SK-N-MC (cell line): ENCODE results near the gene E2F2.

Source experiments
- EZH2 ChIP-seq: fragments of 200-600 bp; sonication (generic); IDR thresholded peaks from one replicate; pipeline ENCODE4 v1.6.1; 2017; ENCODE audit warnings: antibody characterized with exemption
- POLR2AphosphoS5 ChIP-seq: IDR thresholded peaks from 2 replicates; pipeline ENCODE4 v1.6.1; 2012; ENCODE audit warnings: mild to moderate bottlenecking, low read depth, low read length, borderline replicate concordance

DNA sequence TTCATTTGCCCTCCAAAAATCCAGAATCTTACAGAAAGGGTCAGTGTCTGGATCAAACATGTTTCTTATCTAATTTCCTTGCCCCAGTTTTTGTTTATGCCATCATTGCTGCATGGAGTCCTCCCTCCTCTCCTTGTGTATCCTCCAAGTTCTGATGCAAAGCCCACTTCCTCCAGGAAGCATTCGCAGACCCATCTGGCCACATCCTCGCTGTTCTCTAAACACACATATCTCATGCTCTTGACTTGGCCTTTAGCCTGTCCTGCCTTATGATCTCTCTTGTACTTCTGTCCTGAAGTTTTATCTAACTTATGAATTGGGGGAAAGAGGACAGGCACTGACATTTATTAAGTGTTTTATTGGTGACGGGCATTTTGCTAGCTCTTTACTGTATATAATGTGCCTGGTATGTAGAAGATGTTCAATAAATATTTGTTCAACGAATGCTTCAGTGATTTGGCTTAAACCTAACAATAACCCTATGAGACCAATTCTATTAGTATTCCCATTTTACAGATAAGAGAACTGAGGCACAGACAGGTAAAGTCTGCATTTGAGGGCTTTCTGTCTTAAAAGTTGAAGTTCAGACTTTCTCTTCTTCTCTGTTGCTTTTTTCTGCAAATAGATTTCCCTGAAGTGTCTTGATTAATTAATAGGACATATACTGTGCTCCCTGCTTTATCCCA is 47.4 kb upstream of the E2F2 start:
- no peak for TF ChIP-seq EZH2
- TF ChIP-seq POLR2AphosphoS5, result no peak
